DMS114 treated with DMSO at 0.1 percent for 48 hours (cell line): ENCODE measurements around the gene FEV.
"Not testable (repeated sequence)": the region's sequence is repeated elsewhere in the genome, so short reads cannot be mapped to it uniquely, and the experiment has no call there.

Experiments used
- DNase-seq: peaks from one replicate; lab custom pipeline; 2025; ENCODE audit not compliant: unreplicated experiment; lab: John Stamatoyannopoulos, UW

Gene FEV

GRCh38 chr2:218946621-218947020 is 38.4 kb downstream of the FEV start:
- DNase-seq: no peak

GRCh38 chr2:218944759-218945404 is 40.1 kb downstream of the FEV start:
- DNase-seq: no peak

- not testable (repeated sequence) for DNase-seq
Observed at GRCh38 chr2:218931751-218932150, 53.2 kb downstream of the FEV start.
